Activated T-helper 2 cell treated with anti-CD3 and anti-CD28 coated beads, Interferon-gamma antibody, Interleukin-2, Interleukin-4, amounts not matched to agents 10 μg/mL and 5 μg/mL and 100 μg/mL, durations not matched to agents 14 hours and 24 hours and 36 hours (primary cell): ENCODE data around the gene IQSEC1. TPM values are rescaled to one million over a fixed set of nuclear protein-coding genes. Genes with fewer than 3 reads are reported as not detected.
A peak's percentile ranks its signal among the peaks of the same experiment; 100 is the strongest.

Experiments used
- DNase-seq: peaks from one replicate; pipeline ENCODE4 v3.0.0; 2021; ENCODE audit warnings: low spot score
- H3K27ac Mint-ChIP-seq: one replicate; pipeline ENCODE4 v1.8.0; 2021; ENCODE audit warnings: mixed read lengths
- H3K27me3 Mint-ChIP-seq: one replicate; pipeline ENCODE4 v1.8.0; 2021; ENCODE audit warnings: low read depth, mixed read lengths
- H3K36me3 Mint-ChIP-seq: one replicate; pipeline ENCODE4 v1.8.0; 2021; ENCODE audit warnings: low read depth, mixed read lengths
- H3K4me1 Mint-ChIP-seq: one replicate; pipeline ENCODE4 v1.8.0; 2021; ENCODE audit warnings: low read depth, mixed read lengths
- H3K4me3 Mint-ChIP-seq: one replicate; pipeline ENCODE4 v1.8.0; 2021; ENCODE audit warnings: low read depth, mild to moderate bottlenecking, moderate library complexity, mixed read lengths
- H3K9me3 Mint-ChIP-seq: one replicate; pipeline ENCODE4 v1.8.0; 2021; ENCODE audit warnings: mixed read lengths
- intact Hi-C: fragments of 100-400 bp; cut with micrococcal nuclease; formaldehyde crosslinking; loops from one replicate; pipeline ENCODE4 v1.15.1; 2023
- total RNA-seq: library from RNA; stranded (reverse); gene quantifications from 2 replicates; pipeline ENCODE4 v1.2.3, GENCODE V29; 2022

The IQSEC1 gene
- total RNA-seq, 1 donor from 2014 or later: 28.1 TPM

GRCh38 chr3:13019243-13020095 is 53.8 kb downstream of the IQSEC1 start:
- Mint-ChIP-seq H3K4me1 (peaks cover 24% of the 10 kb centered on the region), H3K4me3 (no peak overlapping the region), H3K36me3 (no peaks in the 10 kb centered on the region), H3K9me3 (no peaks in the 10 kb centered on the region), H3K27ac (no peak overlapping the region), H3K27me3 (no peaks in the 10 kb centered on the region)
- intact Hi-C loops: no loop called here
- no peak for DNase-seq

- Mint-ChIP-seq H3K4me3 (no peak overlapping the region), H3K9me3 (no peaks in the 10 kb centered on the region), H3K36me3 (no peaks in the 10 kb centered on the region), H3K27me3 (no peaks in the 10 kb centered on the region), H3K27ac (no peak overlapping the region), H3K4me1 (peaks cover 25% of the 10 kb centered on the region)
- intact Hi-C loops: no loop called here
- no peak for DNase-seq
Measured at GRCh38 chr3:13018561-13019242, 54.5 kb downstream of the IQSEC1 start.

GRCh38 chr3:13018043-13018451 is 55.2 kb downstream of the IQSEC1 start:
- Mint-ChIP-seq H3K9me3 (no peaks in the 10 kb centered on the region), H3K27ac (no peak overlapping the region), H3K4me3 (no peak overlapping the region), H3K36me3 (peaks cover 5% of the 10 kb centered on the region), H3K4me1 (peaks cover 31% of the 10 kb centered on the region), H3K27me3 (no peaks in the 10 kb centered on the region)
- no peak for DNase-seq
- intact Hi-C loops: no loop called here

GRCh38 chr3:13017361-13018042 is 55.7 kb downstream of the IQSEC1 start:
- intact Hi-C loops: no loop called here
- DNase-seq: no peak
- H3K4me1 Mint-ChIP-seq: peaks cover 34% of the 10 kb centered on the region
- H3K4me3 Mint-ChIP-seq: peak overlapping the region; percentile 6
- H3K36me3 Mint-ChIP-seq: peaks cover 6% of the 10 kb centered on the region
- no peaks in the 10 kb centered on the region for H3K27me3 Mint-ChIP-seq
- H3K27ac Mint-ChIP-seq: peak overlapping the region; percentile 99
- H3K9me3 Mint-ChIP-seq: no peaks in the 10 kb centered on the region

- no peak for DNase-seq
- Mint-ChIP-seq H3K4me3 (peak overlapping the region; percentile 79), H3K36me3 (peaks cover 10% of the 10 kb centered on the region), H3K27ac (peak overlapping the region; percentile 99), H3K9me3 (no peaks in the 10 kb centered on the region), H3K27me3 (no peaks in the 10 kb centered on the region), H3K4me1 (peaks cover 41% of the 10 kb centered on the region)
- intact Hi-C loops: no loop called here
Measured at GRCh38 chr3:13016721-13017255, 56.4 kb downstream of the IQSEC1 start.

- H3K27me3 Mint-ChIP-seq: no peaks in the 10 kb centered on the region
- H3K36me3 Mint-ChIP-seq: peaks cover 14% of the 10 kb centered on the region
- peak overlapping the region; percentile 79 for H3K4me3 Mint-ChIP-seq
- peak overlapping the region; percentile 99 for H3K27ac Mint-ChIP-seq
- intact Hi-C loops: no loop called here
- no peaks in the 10 kb centered on the region for H3K9me3 Mint-ChIP-seq
- DNase-seq: peak; percentile 62
- H3K4me1 Mint-ChIP-seq: peaks cover 46% of the 10 kb centered on the region
Measured at GRCh38 chr3:13016083-13016720, 57.0 kb downstream of the IQSEC1 start.

- H3K4me1 Mint-ChIP-seq: peaks cover 54% of the 10 kb centered on the region
- peaks cover 19% of the 10 kb centered on the region for H3K36me3 Mint-ChIP-seq
- intact Hi-C loops: no loop called here
- no peaks in the 10 kb centered on the region for H3K27me3 Mint-ChIP-seq
- DNase-seq: peak; percentile 59
- H3K4me3 Mint-ChIP-seq: peak overlapping the region; percentile 79
- H3K9me3 Mint-ChIP-seq: no peaks in the 10 kb centered on the region
- peak overlapping the region; percentile 99 for H3K27ac Mint-ChIP-seq
Measured at GRCh38 chr3:13015286-13016082, 57.7 kb downstream of the IQSEC1 start.

GRCh38 chr3:13014755-13015285 is 58.4 kb downstream of the IQSEC1 start:
- Mint-ChIP-seq H3K4me3 (peak overlapping the region; percentile 79), H3K4me1 (peaks cover 60% of the 10 kb centered on the region), H3K9me3 (no peaks in the 10 kb centered on the region), H3K27me3 (no peaks in the 10 kb centered on the region), H3K36me3 (peaks cover 19% of the 10 kb centered on the region), H3K27ac (peak overlapping the region; percentile 99)
- intact Hi-C loops: loop anchor here (5.0 kb wide), 3 partner anchors 48 to 823 kb away; partner anchors contain the start of gene NUP210
- no peak for DNase-seq

GRCh38 chr3:13013994-13014754 is 59.1 kb downstream of the IQSEC1 start:
- Mint-ChIP-seq H3K36me3 (peaks cover 19% of the 10 kb centered on the region), H3K27ac (peak overlapping the region; percentile 99), H3K9me3 (no peaks in the 10 kb centered on the region), H3K4me1 (peaks cover 66% of the 10 kb centered on the region), H3K27me3 (no peaks in the 10 kb centered on the region), H3K4me3 (peak overlapping the region; percentile 79)
- intact Hi-C loops: loop anchor here (2.0 to 5.0 kb wide), 4 partner anchors 19 to 822 kb away; partner anchors contain the start of gene NUP210
- no peak for DNase-seq

GRCh38 chr3:13013566-13013965 is 59.7 kb downstream of the IQSEC1 start:
- Mint-ChIP-seq H3K27me3 (no peaks in the 10 kb centered on the region), H3K27ac (peak overlapping the region; percentile 99), H3K36me3 (peaks cover 23% of the 10 kb centered on the region), H3K9me3 (no peaks in the 10 kb centered on the region), H3K4me3 (peak overlapping the region; percentile 68), H3K4me1 (peaks cover 71% of the 10 kb centered on the region)
- no peak for DNase-seq
- intact Hi-C loops: loop anchor here (2.0 to 5.0 kb wide), 4 partner anchors 19 to 821 kb away; partner anchors contain the start of gene NUP210

GRCh38 chr3:13013151-13013561 is 60.1 kb downstream of the IQSEC1 start:
- H3K27ac Mint-ChIP-seq: peak overlapping the region; percentile 99
- peaks cover 26% of the 10 kb centered on the region for H3K36me3 Mint-ChIP-seq
- no peaks in the 10 kb centered on the region for H3K27me3 Mint-ChIP-seq
- intact Hi-C loops: loop anchor here (2.0 to 5.0 kb wide), 4 partner anchors 18 to 821 kb away; partner anchors contain the start of gene NUP210
- H3K4me3 Mint-ChIP-seq: peak overlapping the region; percentile 68
- H3K4me1 Mint-ChIP-seq: peaks cover 74% of the 10 kb centered on the region
- no peaks in the 10 kb centered on the region for H3K9me3 Mint-ChIP-seq
- no peak for DNase-seq
